HUES48 (cell line): Measurements from ENCODE around the gene B3GALNT2.
A peak's percentile ranks its signal among the peaks of the same experiment; 100 is the strongest.
"Not testable (repeated sequence)": the region's sequence is repeated elsewhere in the genome, so short reads cannot be mapped to it uniquely, and the experiment has no call there.

ENCODE experiments used
- H3K27ac ChIP-seq: one replicate; pipeline ENCODE4 v1.7.0; 2013; ENCODE audit warnings: low read depth, low read length, inconsistent platforms
- H3K27me3 ChIP-seq: 2 replicates; pipeline ENCODE4 v1.6.1; 2013; ENCODE audit warnings: mild to moderate bottlenecking, low read length; ENCODE audit not compliant: control insufficient read depth, insufficient read depth
- H3K36me3 ChIP-seq: 2 replicates; pipeline ENCODE4 v1.6.1; 2013; ENCODE audit warnings: low read length; ENCODE audit not compliant: control insufficient read depth, insufficient read depth
- H3K4me1 ChIP-seq: 2 replicates; pipeline ENCODE4 v1.6.1; 2013; ENCODE audit warnings: mild to moderate bottlenecking, low read length; ENCODE audit not compliant: control insufficient read depth, insufficient read depth
- H3K4me3 ChIP-seq: 2 replicates; pipeline ENCODE4 v1.5.1; 2013; ENCODE audit warnings: mild to moderate bottlenecking, low read depth, low read length
- H3K9ac ChIP-seq: 2 replicates; pipeline ENCODE4 v1.6.1; 2013; ENCODE audit warnings: mild to moderate bottlenecking, low read depth, low read length, moderate library complexity
- H3K9me3 ChIP-seq: 2 replicates; pipeline ENCODE4 v1.6.1; 2013; ENCODE audit warnings: low read length; ENCODE audit not compliant: control insufficient read depth, insufficient read depth

The B3GALNT2 gene

DNA sequence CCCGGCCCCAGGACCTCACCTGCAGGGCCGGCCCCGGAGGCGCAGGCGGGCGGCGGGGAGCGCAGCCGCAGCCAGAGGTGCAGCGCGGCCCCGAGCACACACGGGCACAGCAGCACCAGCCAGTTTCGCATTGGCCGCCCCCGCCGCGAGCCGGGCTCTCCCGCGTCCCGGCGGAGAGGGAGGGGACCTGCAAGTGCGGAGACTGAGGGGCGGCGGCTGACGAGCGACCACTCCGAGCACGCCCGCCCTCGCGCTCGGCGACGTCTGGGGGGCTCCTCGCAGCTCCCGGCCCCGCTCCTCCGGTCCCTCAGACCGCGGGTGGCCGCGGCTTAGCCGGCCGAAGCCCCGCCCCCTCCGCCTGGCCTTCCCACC, at the start of gene B3GALNT2:
TSS of gene B3GALNT2 (minus strand) at position 331 of the 372 bp plus-strand sequence. CDS start at position 131, 200 bp downstream.
- Histone ChIP-seq H3K27ac (peak within 1 kb of the TSS; percentile 95), H3K4me3 (peak within 1 kb of the TSS; percentile 97), H3K36me3 (no peaks in the 10 kb centered on the region), H3K27me3 (no peaks in the 10 kb centered on the region), H3K4me1 (peaks cover 22% of the 10 kb centered on the region), H3K9me3 (no peaks in the 10 kb centered on the region), H3K9ac (peak within 1 kb of the TSS; percentile 95)

DNA sequence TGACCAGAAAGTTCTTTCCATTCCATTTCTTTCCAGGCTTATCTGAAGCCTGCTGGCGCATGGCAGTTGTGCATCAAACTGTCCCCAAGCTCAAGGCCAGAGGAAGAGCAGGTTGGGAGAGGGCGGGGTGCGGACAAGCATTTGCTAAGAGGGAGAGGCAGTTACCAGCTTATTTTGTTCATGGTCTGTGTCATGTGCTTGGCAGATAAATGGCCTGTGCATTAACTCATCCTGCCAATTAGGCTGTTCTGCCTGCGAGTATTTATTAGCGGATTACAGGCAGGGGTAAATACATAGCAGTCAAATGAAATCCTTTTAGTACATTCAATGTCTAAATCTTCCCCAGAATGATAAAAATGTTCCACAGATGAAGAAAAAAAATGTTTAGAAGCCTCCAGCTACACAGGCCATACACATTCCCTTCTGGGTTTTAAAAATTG, 48.9 kb upstream of the B3GALNT2 start:
- H3K27ac ChIP-seq, result no peak overlapping the region
- no peaks in the 10 kb centered on the region for H3K36me3 ChIP-seq
- H3K9ac ChIP-seq, result no peak overlapping the region
- no peaks in the 10 kb centered on the region for H3K4me1 ChIP-seq
- H3K4me3 ChIP-seq, result no peak overlapping the region
- no peaks in the 10 kb centered on the region for H3K9me3 ChIP-seq
- no peaks in the 10 kb centered on the region for H3K27me3 ChIP-seq

DNA sequence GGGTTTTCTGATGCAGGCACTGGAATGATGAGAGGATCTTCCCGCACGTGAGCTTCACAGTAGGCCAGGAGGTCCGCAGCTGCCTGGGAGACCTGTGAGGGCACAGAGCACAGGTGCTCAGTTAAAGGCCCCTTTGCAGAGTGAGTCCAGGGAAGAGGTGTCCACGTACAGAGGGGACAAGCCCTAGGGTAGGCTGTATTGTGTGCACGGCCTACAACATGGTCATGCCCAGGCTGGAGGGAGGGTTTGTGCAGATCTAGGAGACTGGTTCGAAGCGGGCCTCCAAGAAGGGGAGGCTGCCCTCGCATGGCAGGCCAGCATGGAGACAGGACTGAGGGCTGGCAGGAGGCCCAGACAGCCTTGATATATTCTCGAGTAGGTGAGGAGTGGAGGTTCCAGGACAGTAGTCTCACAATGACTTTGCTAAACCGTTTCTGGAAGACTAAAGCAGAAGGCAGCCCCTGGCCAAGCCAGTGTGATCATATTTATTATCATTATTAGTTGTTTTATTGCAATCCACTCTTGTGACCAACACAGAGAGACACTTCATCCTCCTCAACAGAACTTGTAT, 48.0 kb upstream of the B3GALNT2 start:
- Histone ChIP-seq H3K4me3 (no peak overlapping the region), H3K9ac (no peak overlapping the region), H3K9me3 (no peaks in the 10 kb centered on the region), H3K27me3 (no peaks in the 10 kb centered on the region), H3K36me3 (no peaks in the 10 kb centered on the region), H3K27ac (no peak overlapping the region), H3K4me1 (0 out of 2 replicates have a peak, but pooled peaks cover under 1% of the 10 kb centered on the region)

DNA sequence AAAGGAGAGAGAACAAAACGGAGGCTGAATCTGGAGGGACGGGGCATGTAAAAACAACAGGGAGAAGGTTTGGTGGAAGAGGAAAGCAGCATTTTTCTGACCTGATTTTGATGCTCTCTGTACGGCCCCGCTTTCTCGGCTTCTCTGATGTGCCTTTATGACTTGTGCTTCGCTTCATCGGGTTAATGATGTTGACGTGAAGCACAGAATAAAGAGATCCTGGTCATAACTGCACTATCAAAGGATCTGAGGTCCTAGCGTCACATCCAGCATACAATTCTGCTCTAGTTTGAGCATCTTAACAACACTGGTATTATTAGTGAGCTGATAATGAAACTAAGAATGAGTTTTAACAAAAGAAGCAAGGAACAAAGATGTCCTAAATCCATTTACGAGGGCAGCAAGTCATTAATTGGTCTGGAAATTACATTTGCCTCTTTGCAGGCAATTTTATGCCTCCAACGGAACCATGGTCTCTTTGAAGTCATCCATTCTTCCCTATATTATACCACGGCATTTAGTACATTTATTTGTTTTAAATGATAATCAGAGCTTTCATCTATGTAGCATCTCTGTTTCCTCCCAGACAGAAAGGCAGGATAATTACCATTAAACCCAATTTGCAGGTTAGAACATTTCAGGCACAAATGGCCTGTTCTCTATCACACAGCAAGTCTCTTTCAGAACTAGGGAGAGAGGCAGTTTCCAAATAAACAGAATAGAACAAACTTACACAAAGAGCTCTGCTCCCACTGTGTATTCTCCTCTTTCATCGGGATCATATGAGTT, 45.3 kb upstream of the B3GALNT2 start:
- no peak overlapping the region for H3K27ac ChIP-seq
- H3K4me1 ChIP-seq, result peaks cover 13% of the 10 kb centered on the region
- no peaks in the 10 kb centered on the region for H3K9me3 ChIP-seq
- H3K4me3 ChIP-seq, result no peak overlapping the region
- H3K27me3 ChIP-seq, result no peaks in the 10 kb centered on the region
- no peak overlapping the region for H3K9ac ChIP-seq
- no peaks in the 10 kb centered on the region for H3K36me3 ChIP-seq

DNA sequence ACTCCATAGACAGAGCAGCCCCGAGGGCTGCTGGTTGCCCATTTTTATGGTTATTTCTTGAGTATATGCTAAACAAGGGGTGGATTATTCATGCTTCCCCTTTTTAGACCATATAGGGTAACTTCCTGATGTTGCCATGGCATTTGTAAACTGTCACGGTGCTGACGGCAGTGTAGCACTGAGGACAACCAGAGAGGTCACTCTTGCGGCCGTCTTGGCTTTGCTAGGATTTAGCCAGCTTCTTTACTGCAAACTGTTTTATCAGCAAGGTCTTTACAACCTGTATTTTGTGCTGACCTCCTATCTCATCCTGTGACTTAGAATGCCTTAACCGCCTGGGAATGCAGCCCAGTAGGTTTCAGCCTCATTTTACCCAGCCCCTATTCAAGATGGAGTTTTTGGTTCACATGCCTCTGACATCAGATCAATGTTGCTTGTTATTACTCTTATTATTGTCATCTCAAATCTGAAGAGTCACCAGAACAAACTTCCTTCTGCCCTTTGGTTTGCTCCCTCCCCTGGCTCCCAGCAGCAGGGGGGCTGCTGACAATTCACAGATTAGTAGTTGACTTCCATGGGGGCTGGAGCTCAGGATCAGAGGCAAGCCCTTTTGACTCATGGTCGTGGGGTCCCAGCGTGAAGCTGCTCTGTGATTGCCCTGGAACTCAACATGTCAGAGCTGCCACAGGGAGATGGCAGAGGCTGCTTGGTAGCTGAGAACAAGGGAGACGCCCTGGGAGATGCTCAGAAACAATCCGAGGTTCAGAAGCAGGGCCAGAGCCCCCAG, 42.3 kb upstream of the B3GALNT2 start:
- H3K9ac ChIP-seq, H3K36me3 ChIP-seq, H3K4me3 ChIP-seq, H3K9me3 ChIP-seq, H3K27me3 ChIP-seq: not testable (repeated sequence)
- Histone ChIP-seq H3K27ac (peak overlapping the region; percentile 77), H3K4me1 (peaks cover 13% of the 10 kb centered on the region)

DNA sequence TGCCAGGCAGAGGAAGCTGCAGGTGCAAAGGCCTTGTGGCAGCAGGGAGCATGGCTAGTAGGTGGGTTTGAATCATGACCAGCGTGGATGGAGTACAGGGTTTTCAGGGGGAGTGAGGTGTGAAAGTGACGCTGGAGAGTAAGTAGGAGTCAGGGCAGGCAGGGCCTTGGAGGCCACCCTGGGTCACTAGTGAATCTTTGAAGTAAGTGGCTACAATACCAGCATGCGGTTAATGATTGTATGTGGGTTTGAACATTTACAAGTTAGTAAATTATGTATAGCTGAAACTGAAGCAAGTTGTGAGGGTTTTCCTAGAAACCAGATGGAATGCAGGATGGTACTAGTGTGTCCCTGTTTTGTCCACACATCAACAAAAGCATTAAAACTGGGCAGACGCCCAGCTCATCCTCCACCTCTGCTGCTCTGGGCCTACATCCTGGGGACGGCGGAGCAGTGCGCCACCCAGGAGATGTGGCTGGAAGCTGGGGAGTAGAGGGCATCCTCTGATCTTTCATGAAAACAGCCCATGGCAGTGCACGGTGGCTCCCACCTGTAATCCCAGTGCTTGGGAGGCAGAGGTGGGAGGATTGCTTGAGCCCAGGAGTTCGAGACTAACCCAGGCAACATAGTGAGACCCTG, 41.2 kb upstream of the B3GALNT2 start:
- Histone ChIP-seq H3K4me1 (peaks cover 13% of the 10 kb centered on the region), H3K27ac (no peak overlapping the region), H3K4me3 (no peak overlapping the region)

DNA sequence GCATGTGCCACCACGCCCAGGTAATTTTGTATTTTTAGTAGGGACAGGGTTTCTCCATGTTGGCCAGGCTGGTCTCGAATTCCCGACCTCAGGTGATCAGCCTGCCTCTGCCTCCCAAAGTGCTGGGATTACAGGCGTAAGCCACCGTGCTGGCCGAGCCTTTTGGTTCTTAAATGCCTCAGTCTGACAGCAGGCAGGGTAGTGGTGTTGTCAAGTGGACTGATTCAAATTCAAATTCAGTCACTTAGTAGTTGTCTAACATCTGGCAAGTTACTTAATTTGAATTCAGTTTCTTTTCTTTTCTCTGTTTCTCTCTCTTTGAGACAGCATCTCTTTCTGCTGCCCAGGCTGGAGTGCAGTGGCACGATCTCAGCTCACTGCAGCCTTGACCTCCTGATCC, 38.6 kb upstream of the B3GALNT2 start:
- H3K9ac ChIP-seq, H3K4me3 ChIP-seq, H3K27ac ChIP-seq, H3K9me3 ChIP-seq, H3K36me3 ChIP-seq, H3K27me3 ChIP-seq: not testable (repeated sequence)
- H3K4me1 ChIP-seq, result peaks cover 13% of the 10 kb centered on the region

More for the DNA sequence above, 41.2 kb upstream of the B3GALNT2 start:
- Histone ChIP-seq H3K36me3 (no peaks in the 10 kb centered on the region), H3K27me3 (no peaks in the 10 kb centered on the region), H3K9ac (no peak overlapping the region), H3K9me3 (no peaks in the 10 kb centered on the region)

DNA sequence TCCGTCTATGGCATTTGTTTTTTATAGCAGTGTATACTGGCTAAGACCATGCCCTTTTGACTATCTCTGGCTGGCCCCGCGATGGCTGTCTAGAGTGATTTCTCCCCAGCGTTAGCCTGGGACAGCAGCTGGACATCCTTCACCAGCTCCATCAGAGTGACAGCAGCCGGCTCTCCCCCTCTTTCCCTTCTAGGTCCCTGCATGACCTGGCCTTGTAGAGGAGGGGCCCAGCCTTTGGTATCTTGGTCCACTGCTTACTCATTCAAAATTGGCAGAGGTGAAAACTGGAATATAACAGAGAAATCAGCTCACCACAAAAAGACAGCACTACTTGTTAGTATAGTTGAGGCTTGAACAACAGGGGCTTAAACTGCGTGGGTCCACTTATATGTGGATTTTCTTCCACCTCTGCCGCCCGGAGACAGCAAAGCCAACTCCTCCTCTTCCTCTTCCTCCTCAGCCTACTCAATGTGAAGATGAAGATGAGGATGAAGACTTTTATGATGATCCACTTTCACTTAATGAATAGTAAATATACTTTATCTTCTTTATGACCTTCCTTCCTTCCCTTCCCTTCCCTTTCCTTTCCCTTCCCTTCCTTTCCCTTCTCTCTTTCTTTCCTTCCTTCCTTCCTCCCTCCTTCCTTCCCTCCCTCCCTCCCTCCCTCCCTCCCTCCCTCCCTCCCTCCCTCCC, 29.4 kb upstream of the B3GALNT2 start:
- Histone ChIP-seq H3K36me3 (no peaks in the 10 kb centered on the region), H3K4me1 (no peaks in the 10 kb centered on the region), H3K9ac (no peak overlapping the region), H3K4me3 (no peak overlapping the region), H3K9me3 (no peaks in the 10 kb centered on the region), H3K27ac (no peak overlapping the region), H3K27me3 (no peaks in the 10 kb centered on the region)

DNA sequence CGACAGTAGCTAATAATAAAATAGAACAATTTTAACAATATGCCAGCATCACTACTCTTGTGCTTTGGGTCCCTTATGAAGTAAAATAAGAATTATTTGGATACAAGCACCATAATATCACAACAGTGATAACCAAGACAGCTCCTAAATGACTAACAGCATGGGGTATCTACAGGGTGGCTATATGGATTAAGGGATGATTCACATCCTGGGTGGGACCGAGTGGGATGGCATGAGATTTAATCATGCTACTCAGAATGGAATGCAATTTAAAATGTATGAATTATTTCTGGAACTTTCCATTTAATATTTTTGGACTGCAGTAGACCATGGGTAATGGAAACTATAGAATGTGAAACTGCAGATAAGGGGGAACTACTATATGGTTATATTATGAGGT, 28.1 kb upstream of the B3GALNT2 start:
- Histone ChIP-seq H3K9me3 (no peaks in the 10 kb centered on the region), H3K9ac (no peak overlapping the region), H3K27me3 (no peaks in the 10 kb centered on the region), H3K36me3 (no peaks in the 10 kb centered on the region), H3K4me3 (no peak overlapping the region), H3K4me1 (no peaks in the 10 kb centered on the region), H3K27ac (no peak overlapping the region)

DNA sequence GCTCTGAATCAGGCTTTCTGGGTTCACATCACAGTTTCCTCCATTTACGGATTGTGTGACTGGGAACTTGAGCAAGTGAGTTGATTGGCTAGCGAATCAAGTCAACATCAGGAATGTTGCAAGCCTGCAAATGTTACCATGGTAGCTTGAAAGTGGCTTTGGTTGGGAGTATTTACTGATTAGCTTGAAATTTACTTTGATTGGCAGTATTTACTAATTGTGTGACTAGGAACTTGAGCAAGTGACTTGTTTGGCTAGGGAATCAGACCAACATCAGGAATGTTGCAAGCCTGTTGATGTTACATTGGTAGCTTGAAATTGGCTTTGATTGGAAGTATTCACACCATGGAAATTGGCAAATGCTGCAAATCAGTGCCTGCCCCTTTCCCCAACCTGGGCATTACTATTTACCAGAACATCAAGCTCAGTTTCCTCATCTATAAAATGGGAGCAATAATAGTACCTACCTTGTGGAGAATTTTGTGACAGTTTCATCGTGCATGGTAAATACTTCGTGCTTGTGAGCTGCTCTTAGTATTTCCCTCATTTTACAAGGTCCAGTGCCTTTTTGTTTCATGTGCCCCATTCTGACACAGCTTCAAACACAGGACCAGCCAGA, 23.1 kb upstream of the B3GALNT2 start:
- no peaks in the 10 kb centered on the region for H3K27me3 ChIP-seq
- H3K9me3 ChIP-seq, result no peaks in the 10 kb centered on the region
- no peaks in the 10 kb centered on the region for H3K36me3 ChIP-seq
- no peak overlapping the region for H3K9ac ChIP-seq
- H3K4me1 ChIP-seq, result no peaks in the 10 kb centered on the region
- no peak overlapping the region for H3K4me3 ChIP-seq
- no peak overlapping the region for H3K27ac ChIP-seq
